Immature natural killer cell (primary cell): ENCODE data around the gene TUBB8B. TPM values are rescaled to one million over a fixed set of nuclear protein-coding genes. Genes with fewer than 3 reads are reported as not detected.
"Not testable (repeated sequence)": the region's sequence is repeated elsewhere in the genome, so short reads cannot be mapped to it uniquely, and the experiment has no call there.

Source experiments
- DNase-seq, 3 donors: peaks; one replicate each; pipeline ENCODE4 v3.0.0; 2022; ENCODE audit warnings: mixed read lengths in 1 of 3
- H3K27ac Mint-ChIP-seq, 6 donors: one replicate each; pipeline ENCODE4 v1.8.0; 2020; ENCODE audit warnings: mixed read lengths in 6 of 6, mild to moderate bottlenecking in 5 of 6, inconsistent platforms in 4 of 6, moderate library complexity in 3 of 6
- H3K27me3 Mint-ChIP-seq, 3 donors: one replicate each; pipeline ENCODE4 v1.8.0; 2020 to 2021; ENCODE audit warnings: low read depth in 3 of 3, mild to moderate bottlenecking in 3 of 3, mixed read lengths in 3 of 3, moderate library complexity in 3 of 3, inconsistent platforms in 1 of 3
- H3K36me3 Mint-ChIP-seq, 3 donors: one replicate each; pipeline ENCODE4 v1.8.0; 2020; ENCODE audit warnings: mixed read lengths in 3 of 3, inconsistent platforms in 2 of 3, mild to moderate bottlenecking in 2 of 3
- H3K4me1 Mint-ChIP-seq, 2 donors: one replicate each; pipeline ENCODE4 v1.8.0; 2020; ENCODE audit warnings: inconsistent platforms in 2 of 2, mild to moderate bottlenecking in 2 of 2, mixed read lengths in 2 of 2, moderate library complexity in 1 of 2
- H3K4me3 Mint-ChIP-seq, 5 donors: one replicate each; pipeline ENCODE4 v1.8.0; 2020; ENCODE audit warnings: mild to moderate bottlenecking in 5 of 5, mixed read lengths in 5 of 5, inconsistent platforms in 3 of 5, moderate library complexity in 3 of 5
- H3K9me3 Mint-ChIP-seq, 6 donors: one replicate each; pipeline ENCODE4 v1.8.0; 2020; ENCODE audit warnings: mild to moderate bottlenecking in 6 of 6, mixed read lengths in 6 of 6, inconsistent platforms in 4 of 6, moderate library complexity in 3 of 6
- polyA plus RNA-seq, 3 donors: library from polyadenylated mRNA; unstranded; fragments of 300-500 nt; fragmentation: Illumina TruSeq; gene quantifications; one replicate each; pipeline ENCODE4 v1.2.3, GENCODE V29; 2021

Gene TUBB8B
- polyA plus RNA-seq, 3 donors from 2014 or later, result not detected

GRCh38 chr18:73181-73777 lies 23.9 kb upstream of the TUBB8B start:
- H3K36me3 Mint-ChIP-seq, DNase-seq, H3K4me1 Mint-ChIP-seq, H3K4me3 Mint-ChIP-seq, H3K27ac Mint-ChIP-seq, H3K9me3 Mint-ChIP-seq, H3K27me3 Mint-ChIP-seq: not testable (repeated sequence)

DNA sequence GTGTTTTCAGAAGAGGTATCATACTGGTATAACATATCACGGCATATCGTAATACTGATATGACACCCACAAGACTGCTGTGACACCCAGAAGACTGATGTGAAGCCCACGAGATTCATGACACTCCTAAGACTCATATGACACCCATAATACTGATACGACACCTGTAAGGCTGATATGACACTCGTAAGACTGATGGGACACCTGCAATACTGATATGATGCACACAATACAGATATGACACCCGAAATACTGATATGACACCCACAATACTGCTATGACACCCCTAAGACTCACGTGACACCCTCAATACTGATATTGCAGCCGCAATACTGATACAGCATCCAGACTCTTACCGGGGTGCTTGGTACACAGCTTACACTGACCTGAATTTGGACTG lies 18.3 kb upstream of the TUBB8B start:
- not testable (repeated sequence) for H3K4me1 Mint-ChIP-seq, H3K4me3 Mint-ChIP-seq, H3K27me3 Mint-ChIP-seq, H3K9me3 Mint-ChIP-seq, DNase-seq, H3K36me3 Mint-ChIP-seq, H3K27ac Mint-ChIP-seq

DNA sequence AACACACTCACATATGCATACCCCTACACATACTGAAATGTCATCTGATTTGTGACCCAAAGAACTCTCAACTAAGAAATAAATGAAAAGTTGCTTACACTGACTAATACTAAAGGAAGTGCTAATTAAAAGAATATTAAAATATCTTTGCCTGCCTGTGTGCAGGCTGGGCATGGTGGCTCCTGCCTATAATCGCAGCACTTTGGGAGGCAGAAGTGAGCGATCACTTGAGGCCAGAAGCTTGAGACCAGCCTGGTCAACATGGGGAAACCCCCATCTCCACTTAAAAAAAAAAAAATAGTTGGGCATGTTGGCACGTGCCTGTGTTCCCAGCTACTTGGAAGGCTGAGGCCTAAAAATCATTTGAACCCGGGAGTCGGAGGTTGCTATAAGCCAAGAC lies 14.9 kb upstream of the TUBB8B start:
- not testable (repeated sequence) for H3K4me3 Mint-ChIP-seq, H3K4me1 Mint-ChIP-seq, H3K9me3 Mint-ChIP-seq, H3K36me3 Mint-ChIP-seq, H3K27me3 Mint-ChIP-seq, H3K27ac Mint-ChIP-seq, DNase-seq

GRCh38 chr18:63656-64055 lies 14.2 kb upstream of the TUBB8B start:
- H3K4me3 Mint-ChIP-seq, H3K36me3 Mint-ChIP-seq, H3K27me3 Mint-ChIP-seq, H3K4me1 Mint-ChIP-seq, H3K9me3 Mint-ChIP-seq, DNase-seq, H3K27ac Mint-ChIP-seq: not testable (repeated sequence)

GRCh38 chr18:54388-54787 lies 5.0 kb upstream of the TUBB8B start:
- not testable (repeated sequence) for H3K27ac Mint-ChIP-seq, H3K27me3 Mint-ChIP-seq, H3K4me3 Mint-ChIP-seq, H3K4me1 Mint-ChIP-seq, DNase-seq, H3K9me3 Mint-ChIP-seq, H3K36me3 Mint-ChIP-seq

DNA sequence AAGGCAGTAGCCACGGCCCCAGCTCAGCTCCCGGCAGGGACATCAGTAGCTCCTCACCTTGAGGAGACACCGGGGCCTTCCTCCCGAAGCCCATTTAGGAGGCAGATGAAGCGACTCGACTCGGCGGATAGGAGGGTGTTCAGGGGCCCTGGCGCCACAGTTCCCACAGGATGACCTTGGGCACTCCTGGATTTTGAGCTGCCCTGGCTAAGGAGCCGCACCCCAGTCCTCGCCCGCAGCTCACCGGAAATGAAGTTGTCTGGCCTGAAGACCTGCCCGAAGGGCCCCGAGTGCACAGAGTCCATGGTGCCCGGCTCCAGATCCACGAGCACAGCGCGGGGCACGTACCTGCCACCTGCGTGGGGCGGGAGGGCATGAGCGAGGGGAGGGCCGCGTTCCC lies 719 bp downstream of the TUBB8B start:
- not testable (repeated sequence) for H3K9me3 Mint-ChIP-seq, H3K4me3 Mint-ChIP-seq

DNA sequence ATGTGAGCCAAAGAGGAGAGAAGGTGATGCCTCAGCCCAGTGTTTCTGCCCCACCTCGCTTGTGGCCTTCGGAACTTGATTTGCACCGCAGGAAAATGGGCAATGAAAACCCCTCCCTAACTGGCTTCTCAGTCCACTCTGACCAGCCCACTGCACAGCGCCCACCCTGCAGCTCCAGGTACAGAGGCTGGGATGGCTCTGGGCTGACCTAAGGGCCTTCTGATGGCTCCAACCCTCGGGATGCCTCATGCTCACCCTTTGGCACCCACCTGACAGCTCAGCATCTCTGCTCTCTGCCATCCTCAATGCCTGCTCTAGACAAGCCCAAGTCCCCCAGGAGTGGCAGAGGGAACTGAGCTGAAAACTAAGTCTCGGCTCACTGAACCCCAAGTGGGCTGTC lies 36.2 kb downstream of the TUBB8B start:
- H3K27ac Mint-ChIP-seq, H3K9me3 Mint-ChIP-seq: not testable (repeated sequence)

More for the DNA sequence above, 719 bp downstream of the TUBB8B start:
- H3K27me3 Mint-ChIP-seq, H3K4me1 Mint-ChIP-seq, H3K27ac Mint-ChIP-seq, DNase-seq, H3K36me3 Mint-ChIP-seq: not testable (repeated sequence)

DNA sequence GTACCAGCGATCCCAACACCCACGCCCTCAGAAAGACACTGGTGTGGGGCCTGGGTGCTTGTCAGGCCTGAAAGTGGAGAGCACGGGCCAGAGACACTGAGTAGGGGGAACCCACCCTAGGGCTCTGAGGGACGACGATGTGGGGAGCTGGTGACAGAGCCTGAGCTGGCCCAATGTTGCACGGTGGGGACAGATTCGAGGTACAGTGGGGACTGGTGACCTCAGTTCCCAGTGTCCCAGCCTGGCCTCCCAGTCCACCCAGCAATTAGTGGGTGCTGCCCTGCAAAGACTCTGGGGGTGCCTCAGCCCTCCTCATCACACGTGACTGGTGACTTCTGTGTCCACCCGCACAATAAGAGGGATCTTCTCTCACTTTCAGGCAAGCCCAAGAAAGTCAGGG lies 36.6 kb downstream of the TUBB8B start:
- not testable (repeated sequence) for H3K36me3 Mint-ChIP-seq, H3K4me3 Mint-ChIP-seq, H3K27ac Mint-ChIP-seq, H3K27me3 Mint-ChIP-seq, DNase-seq, H3K9me3 Mint-ChIP-seq, H3K4me1 Mint-ChIP-seq

More for the DNA sequence above, 36.2 kb downstream of the TUBB8B start:
- not testable (repeated sequence) for H3K27me3 Mint-ChIP-seq, H3K4me1 Mint-ChIP-seq, H3K4me3 Mint-ChIP-seq, H3K36me3 Mint-ChIP-seq, DNase-seq

GRCh38 chr18:11383-12274 lies 37.8 kb downstream of the TUBB8B start:
- DNase-seq, H3K27me3 Mint-ChIP-seq, H3K36me3 Mint-ChIP-seq, H3K4me3 Mint-ChIP-seq, H3K27ac Mint-ChIP-seq, H3K4me1 Mint-ChIP-seq, H3K9me3 Mint-ChIP-seq: not testable (repeated sequence)

GRCh38 chr18:10624-11184 lies 38.7 kb downstream of the TUBB8B start:
- not testable (repeated sequence) for H3K4me3 Mint-ChIP-seq, H3K4me1 Mint-ChIP-seq, H3K27ac Mint-ChIP-seq, H3K9me3 Mint-ChIP-seq, H3K36me3 Mint-ChIP-seq, H3K27me3 Mint-ChIP-seq, DNase-seq

- H3K4me3 Mint-ChIP-seq, H3K4me1 Mint-ChIP-seq, H3K36me3 Mint-ChIP-seq, H3K27me3 Mint-ChIP-seq, H3K27ac Mint-ChIP-seq, DNase-seq, H3K9me3 Mint-ChIP-seq: not testable (repeated sequence)
Observed at GRCh38 chr18:9937-10336, 39.5 kb downstream of the TUBB8B start.

Other genes starting within 250 kb of the TUBB8B start
- 10 to 100 TPM; 22.5 to 50.7 (median 35.0) TPM for gene USP14, start 108.9 kb upstream of the TUBB8B start, polyA plus RNA-seq
- gene THOC1, start 218.4 kb upstream of the TUBB8B start, polyA plus RNA-seq, result 10 to 100 TPM in 2 of 3 donors, 1 to 10 TPM in 1; 7.6 to 20.3 (median 14.7) TPM